GM12878 (cell line): ENCODE measurements around the gene RARA. TPM values are rescaled to one million over a fixed set of nuclear protein-coding genes. Genes with fewer than 3 reads are reported as not detected.
"Not testable (repeated sequence)": the region's sequence is repeated elsewhere in the genome, so short reads cannot be mapped to it uniquely, and the experiment has no call there.

Source experiments
- ATAC-seq: fragments of 200-7000 bp; cut with Tn5 transposase; 3 replicates; pipeline ENCODE4 v1.9.1; 2020; ENCODE audit warnings: mild to moderate bottlenecking, moderate library complexity
- BruUV-seq: library from RNA; stranded (reverse); fragments of 400-500 nt; replicated peaks from 2 replicates; lab custom pipeline; 2021; lab: Mats Ljungman, UMichigan
- CTCF ChIA-PET: fragments of 300-600 bp; sonication (Branson Sonifier 250); formaldehyde crosslinking; extraction: SDS; loops from one replicate; lab custom pipeline; 2021; ENCODE audit warnings: inconsistent platforms; lab: Yijun Ruan, JAX
- POLR2A ChIA-PET: fragments of 350-600 bp; formaldehyde crosslinking; extraction: SDS; loops from one replicate; lab custom pipeline; 2021; ENCODE audit warnings: inconsistent platforms; lab: Charles Lee
- RAD21 ChIA-PET: fragments of 300-600 bp; sonication (Branson Sonifier 250); formaldehyde crosslinking; loops from one replicate; lab custom pipeline; 2023; ENCODE audit warnings: antibody characterized with exemption; ENCODE audit not compliant: unreplicated experiment; lab: Charles Lee
- SMC1A ChIA-PET: fragments of 300-600 bp; sonication (Branson Sonifier 250); formaldehyde crosslinking; loops from one replicate; lab custom pipeline; 2023; ENCODE audit not compliant: unreplicated experiment, uncharacterized antibody; lab: Charles Lee
- DNase-seq: peaks from one replicate; pipeline ENCODE4 v3.0.0-alpha.2; 2011; ENCODE audit warnings: low read depth, low spot score
- FAIRE-seq: peaks from 3 replicates; lab custom pipeline; 2011; peaks lifted over from hg19 to GRCh38; lab: Jason Lieb, UNC
- H2AFZ ChIP-seq: 2 replicates; pipeline ENCODE4 v1.6.0; 2011; ENCODE audit warnings: low read depth, low read length, control low read depth; ENCODE audit not compliant: control insufficient read depth
- H3K27ac ChIP-seq: 2 replicates; pipeline ENCODE4 v1.5.1; 2011; ENCODE audit warnings: control low read depth; ENCODE audit not compliant: control insufficient read depth, insufficient read depth
- H3K27me3 ChIP-seq, 2 experiments: replicated peaks in 1 of 2; 2 replicates each; pipeline versions ENCODE4 v1.6.0 to v1.6.1; 2011; ENCODE audit warnings: low read length in 1 of 2; ENCODE audit not compliant: control insufficient read depth in 2 of 2, insufficient read depth in 2 of 2
- H3K36me3 ChIP-seq, 2 experiments: 2 replicates each; pipeline ENCODE4 v1.5.1; 2011; ENCODE audit warnings: low read length in 1 of 2; ENCODE audit not compliant: control insufficient read depth in 2 of 2, insufficient read depth in 2 of 2
- H3K4me1 ChIP-seq: 2 replicates; pipeline ENCODE4 v1.6.1; 2011; ENCODE audit warnings: mild to moderate bottlenecking, low read length, moderate library complexity, mixed read lengths; ENCODE audit not compliant: control insufficient read depth, insufficient read depth
- H3K4me2 ChIP-seq: 2 replicates; pipeline ENCODE4 v1.6.0; 2011; ENCODE audit warnings: control low read depth; ENCODE audit not compliant: control insufficient read depth, insufficient read depth
- H3K4me3 ChIP-seq: fragments of 200-600 bp; sonication (generic); 2 replicates; pipeline ENCODE4 v1.5.1; 2016
- H3K79me2 ChIP-seq: 2 replicates; pipeline ENCODE4 v1.6.0; 2011; ENCODE audit warnings: low read length; ENCODE audit not compliant: control insufficient read depth, insufficient read depth
- H3K9ac ChIP-seq: 2 replicates; pipeline ENCODE4 v1.8.0; 2011; ENCODE audit warnings: low read length, control low read depth, mixed read lengths; ENCODE audit not compliant: control insufficient read depth, insufficient read depth
- H3K9me3 ChIP-seq: replicated peaks from 3 replicates; pipeline ENCODE4 v1.5.1; 2011; ENCODE audit warnings: mild to moderate bottlenecking, low read length; ENCODE audit not compliant: control insufficient read depth, insufficient read depth
- H4K20me1 ChIP-seq: 2 replicates; pipeline ENCODE4 v1.6.0; 2011; ENCODE audit not compliant: control insufficient read depth, insufficient read depth
- ASH2L ChIP-seq: fragments of 300-600, 200-600 bp; sonication (generic); IDR thresholded peaks from 2 replicates; pipeline ENCODE4 v1.6.1; 2017; ENCODE audit warnings: low read depth, mild to moderate bottlenecking, borderline replicate concordance
- CHD1 ChIP-seq: IDR thresholded peaks from 2 replicates; pipeline ENCODE4 v1.6.1; 2012; ENCODE audit warnings: low read depth, low read length, improper control_type of control experiment
- E2F4 ChIP-seq: IDR thresholded peaks from 2 replicates; pipeline ENCODE4 v1.6.1; 2012; ENCODE audit warnings: low read depth, low read length, improper control_type of control experiment
- HDAC2 ChIP-seq: fragments of 200-600 bp; sonication (generic); IDR thresholded peaks from 2 replicates; pipeline ENCODE4 v1.6.1; 2017
- HDGF ChIP-seq: fragments of 450-650 bp; IDR thresholded peaks from 2 replicates; pipeline ENCODE4 v1.6.1; 2016; ENCODE audit warnings: antibody characterized with exemption
- IKZF1 ChIP-seq: fragments of 450-650 bp; conservative IDR thresholded peaks from 2 replicates; pipeline ENCODE4 v1.6.1; 2017; ENCODE audit warnings: antibody characterized with exemption, mild to moderate bottlenecking
- KDM1A ChIP-seq: fragments of 200-600 bp; sonication (generic); IDR thresholded peaks from 2 replicates; pipeline ENCODE4 v1.6.1; 2016; ENCODE audit warnings: borderline replicate concordance
- NFYB ChIP-seq: IDR thresholded peaks from 2 replicates; pipeline ENCODE4 v1.6.1; 2011; ENCODE audit warnings: low read depth, mild to moderate bottlenecking, low read length, improper control_type of control experiment, moderate library complexity; ENCODE audit not compliant: insufficient read depth
- NKRF ChIP-seq: fragments of 450-650 bp; conservative IDR thresholded peaks from 2 replicates; pipeline ENCODE4 v1.6.1; 2017; ENCODE audit warnings: mild to moderate bottlenecking, moderate library complexity
- RFX5 ChIP-seq: IDR thresholded peaks from 2 replicates; pipeline ENCODE4 v1.6.1; 2011; ENCODE audit warnings: low read depth, low read length, improper control_type of control experiment
- RUNX3 ChIP-seq: IDR thresholded peaks from 2 replicates; pipeline ENCODE4 v1.6.1; 2012; ENCODE audit warnings: low read length, inconsistent platforms
- WGBS: methylation state at CpG from one replicate; pipeline ENCODE4 v1.1.6; 2016; ENCODE audit warnings: low lambda C conversion rate; ENCODE audit not compliant: insufficient replicate concordance, insufficient coverage; ENCODE audit errors: missing lambda C conversion rate; 5-methylcytosine and 5-hydroxymethylcytosine counted together
- in situ Hi-C: fragments of 300-500 bp; cut with MboI; formaldehyde crosslinking; loops from 9 replicates; pipeline ENCODE4 v1.14.3; 2018; ENCODE audit warnings: mixed read lengths
- intact Hi-C: fragments of 100-400 bp; cut with micrococcal nuclease; formaldehyde crosslinking; loops from one replicate; pipeline ENCODE4 v1.14.2; 2022; ENCODE audit not compliant: unreplicated experiment
- polyA plus RNA-seq, 11 experiments: library from polyadenylated mRNA; depleted of rRNA in 4 of 11; unstranded in 6 of 11; stranded (reverse) in 5 of 11; fragments of >200 nt; fragmentation: Nextera tagmentation in 4 of 11; fragmentation: Illumina TruSeq in 1 of 11; extraction: Ambion mirVana in 4 of 11; extraction: Trizol in 1 of 11; gene quantifications; 1 replicate in 1 of 11; 2 replicates in 10 of 11; pipeline versions ENCODE4 v1.2.1 to v1.2.3, GENCODE V29; 2011 to 2016; ENCODE audit warnings: inconsistent platforms in 2 of 11, missing spikeins in 2 of 11, low read depth in 1 of 11
- total RNA-seq, 4 experiments: library from RNA; depleted of rRNA in 3 of 4; stranded (reverse); fragments of >200 nt in 3 of 4; fragmentation: Illumina TruSeq in 1 of 4; extraction: Trizol in 1 of 4; gene quantifications; 2 replicates each; pipeline versions ENCODE4 v1.2.1 to v1.2.3, GENCODE V29; 2013 to 2021
- TF ChIP-seq, protein P1 (sequence below), 3 experiments: IDR thresholded peaks in 2 of 3; conservative IDR thresholded peaks in 1 of 3; 2 replicates each; pipeline ENCODE4 v1.5.1; 2011; ENCODE audit warnings: low read depth in 3 of 3, low read length in 3 of 3, mild to moderate bottlenecking in 3 of 3, control low read depth in 2 of 3, moderate library complexity in 2 of 3, inconsistent platforms in 1 of 3, mixed read lengths in 1 of 3; ENCODE audit not compliant: control insufficient read depth in 2 of 3, insufficient read depth in 1 of 3; ENCODE audit errors: extremely low read depth in 1 of 3

Gene RARA
- total and polyA plus RNA-seq, 10 of the 15 experiments (the other 5 are each of a cell fraction or from before 2014, with no cell fraction given) = 0.13 to 33.6 (median 13.6) TPM

DNA sequence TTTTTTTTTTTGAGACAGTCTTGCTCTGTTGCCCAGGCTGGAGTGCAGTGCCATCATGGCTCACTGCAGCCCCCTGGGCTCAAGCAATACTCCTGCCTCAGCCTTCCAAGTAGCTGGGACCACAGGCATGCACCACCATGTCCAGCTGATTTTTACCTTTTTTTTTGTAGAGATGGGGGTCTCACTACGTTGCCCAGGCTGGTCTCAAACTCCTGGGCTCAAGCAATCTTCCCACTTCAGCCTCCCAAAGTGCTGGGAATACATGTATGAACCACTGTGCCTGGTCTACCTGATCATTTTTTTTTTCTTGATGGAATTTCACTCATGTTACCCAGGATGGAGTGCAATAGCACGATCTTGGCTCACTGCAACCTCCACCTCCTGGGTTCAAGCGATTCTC, 77.6 kb downstream of the RARA start:
- H3K79me2 ChIP-seq, H3K27ac ChIP-seq, DNase-seq, FAIRE-seq, H3K4me3 ChIP-seq, H3K4me2 ChIP-seq, ATAC-seq, SMC1A ChIA-PET, H2AFZ ChIP-seq, H3K9ac ChIP-seq, RAD21 ChIA-PET, H3K27me3 ChIP-seq, BruUV-seq, in situ Hi-C loops, H4K20me1 ChIP-seq, intact Hi-C loops, H3K9me3 ChIP-seq, POLR2A ChIA-PET, H3K4me1 ChIP-seq: not testable (repeated sequence)
- peaks cover 6 to 28% of the 10 kb centered on the region in 2 experiments for H3K36me3 ChIP-seq
- 100% methylated on average over 3 of the region's 3 CpGs for WGBS
- CTCF ChIA-PET = interaction anchor here (0.6 kb wide), 1 partner anchor 1108 kb away, joined by 4 read pairs; no protein-coding TSS in a partner anchor

DNA sequence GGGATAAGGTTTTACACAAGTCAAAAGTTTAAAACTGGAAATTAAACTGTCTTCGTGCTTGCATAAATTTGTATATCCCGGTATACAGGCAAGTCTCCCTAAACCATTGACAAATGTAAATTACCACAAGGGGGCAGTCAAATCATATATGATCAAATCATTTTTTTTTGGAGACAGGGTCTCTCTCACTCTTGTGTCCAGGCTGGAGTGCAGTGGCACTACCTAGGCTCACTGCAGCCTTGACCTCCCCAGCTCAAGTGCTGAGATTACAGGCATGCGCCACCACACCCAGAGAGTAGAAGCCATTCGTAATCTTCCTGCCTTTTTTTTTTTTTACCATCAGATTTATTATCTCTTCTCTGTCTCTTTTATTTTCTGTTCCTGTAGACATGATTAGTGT, 90.2 kb downstream of the RARA start:
- DNase-seq = no peak
- Histone ChIP-seq H3K4me1 (no peaks in the 10 kb centered on the region), H3K4me3 (no peak overlapping the region), H4K20me1 (no peaks in the 10 kb centered on the region), H3K79me2 (no peaks in the 10 kb centered on the region), H3K36me3 (peaks cover 12 to 33% of the 10 kb centered on the region in 2 experiments), H3K4me2 (no peak overlapping the region), H3K27ac (no peak overlapping the region), H3K9me3 (no peaks in the 10 kb centered on the region), H3K27me3 (no peaks in the 10 kb centered on the region), H3K9ac (no peak overlapping the region), H2AFZ (no peak overlapping the region)
- intact Hi-C loops (loop anchor here (1.0 kb wide), 1 partner anchor 134 kb away; no protein-coding TSS in a partner anchor), in situ Hi-C loops (no loop called here)
- FAIRE-seq = no peak
- WGBS = 91% methylated on average over 4 of the region's 4 CpGs
- ChIA-PET POLR2A (interaction anchor here (1.2 kb wide), 1 partner anchor 19 kb away, joined by 4 read pairs; the partner anchor contains the start of gene TOP2A), CTCF (interaction anchor here (0.8 to 6.4 kb wide), 9 partner anchors 9 to 137 kb away, joined by 3 to 72 read pairs (median 3); no protein-coding TSS in a partner anchor), SMC1A (interaction anchor here (0.9 to 6.7 kb wide), 6 partner anchors 14 to 217 kb away, joined by 3 to 59 read pairs (median 4); no protein-coding TSS in a partner anchor), RAD21 (interaction anchor here (1.3 to 6.4 kb wide), 2 partner anchors 37 to 134 kb away, joined by 3 to 35 read pairs; no protein-coding TSS in a partner anchor)
- ATAC-seq = peak; percentile 68
- BruUV-seq = no TSS peak
- TF ChIP-seq E2F4 (no peak), RFX5 (no peak), CHD1 (no peak), RUNX3 (no peak), ASH2L (no peak), HDAC2 (no peak), IKZF1 (no peak), NKRF (no peak), HDGF (no peak), KDM1A (no peak), NFYB (no peak)
- TF ChIP-seq, protein P1, sequence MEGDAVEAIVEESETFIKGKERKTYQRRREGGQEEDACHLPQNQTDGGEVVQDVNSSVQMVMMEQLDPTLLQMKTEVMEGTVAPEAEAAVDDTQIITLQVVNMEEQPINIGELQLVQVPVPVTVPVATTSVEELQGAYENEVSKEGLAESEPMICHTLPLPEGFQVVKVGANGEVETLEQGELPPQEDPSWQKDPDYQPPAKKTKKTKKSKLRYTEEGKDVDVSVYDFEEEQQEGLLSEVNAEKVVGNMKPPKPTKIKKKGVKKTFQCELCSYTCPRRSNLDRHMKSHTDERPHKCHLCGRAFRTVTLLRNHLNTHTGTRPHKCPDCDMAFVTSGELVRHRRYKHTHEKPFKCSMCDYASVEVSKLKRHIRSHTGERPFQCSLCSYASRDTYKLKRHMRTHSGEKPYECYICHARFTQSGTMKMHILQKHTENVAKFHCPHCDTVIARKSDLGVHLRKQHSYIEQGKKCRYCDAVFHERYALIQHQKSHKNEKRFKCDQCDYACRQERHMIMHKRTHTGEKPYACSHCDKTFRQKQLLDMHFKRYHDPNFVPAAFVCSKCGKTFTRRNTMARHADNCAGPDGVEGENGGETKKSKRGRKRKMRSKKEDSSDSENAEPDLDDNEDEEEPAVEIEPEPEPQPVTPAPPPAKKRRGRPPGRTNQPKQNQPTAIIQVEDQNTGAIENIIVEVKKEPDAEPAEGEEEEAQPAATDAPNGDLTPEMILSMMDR (IDR thresholded peaks at IDR 0.05 in 2 of 3, conservative IDR thresholded peaks at IDR 0.05 in 1 of 3; ENCODE audit: control insufficient read depth in 2 of 3, extremely low read depth in 1 of 3, insufficient read depth in 1 of 3, low read depth in 3 of 3, low read length in 3 of 3) = peak; percentile 21 to 51 (median 44); a peak in 4 of 6 replicates
